ENCODE measurements around the gene CPED1.

GRCh38 chr7:121157341-121157751, 168.8 kb downstream of the CPED1 start:
- TF ChIP-seq REST (IDR thresholded peaks at IDR 0.05; ENCODE audit: low read depth, low read length) (no peak), MTA3 (IDR thresholded peaks at IDR 0.05; ENCODE audit: borderline replicate concordance, low read length) (no peak), POLR2A (IDR thresholded peaks at IDR 0.05; ENCODE audit: low read depth, low read length) (no peak), EP300 (IDR thresholded peaks at IDR 0.05; ENCODE audit: borderline replicate concordance in 1 of 2, control insufficient read depth in 1 of 2, low read depth in 2 of 2, low read length in 2 of 2) (no peak), RB1 (IDR thresholded peaks at IDR 0.05; ENCODE audit: borderline replicate concordance) (no peak), GABPA (IDR thresholded peaks at IDR 0.05; ENCODE audit: low read depth) (no peak), RBBP5 (conservative IDR thresholded peaks at IDR 0.05) (no peak), RFX5 (IDR thresholded peaks at IDR 0.05; ENCODE audit: low read depth, low read length) (no peak), E4F1 (IDR thresholded peaks at IDR 0.05; ENCODE audit: borderline replicate concordance, partially characterized antibody) (no peak), ATF7 (IDR thresholded peaks at IDR 0.05; ENCODE audit: low read depth) (no peak), CTCF (IDR thresholded peaks at IDR 0.05 in 2 of 3, conservative IDR thresholded peaks at IDR 0.05 in 1 of 3; ENCODE audit: control insufficient read depth in 2 of 3, extremely low read depth in 1 of 3, insufficient read depth in 1 of 3, low read depth in 3 of 3, low read length in 3 of 3) (no peak), USF1 (IDR thresholded peaks at IDR 0.05; ENCODE audit: borderline replicate concordance, extremely low read length, insufficient read depth, low read depth, low read length) (no peak)
